A673 (cell line): ENCODE measurements around the gene POLN. TPM values are rescaled to one million over a fixed set of nuclear protein-coding genes. Genes with fewer than 3 reads are reported as not detected.
"Not testable (repeated sequence)": the region's sequence is repeated elsewhere in the genome, so short reads cannot be mapped to it uniquely, and the experiment has no call there.

ENCODE experiments used
- BruUV-seq: library from RNA; stranded (reverse); fragments of 400-500 nt; replicated peaks from 2 replicates; lab custom pipeline; 2021; lab: Mats Ljungman, UMichigan
- CTCF ChIA-PET: fragments of 300-600 bp; sonication (Branson Sonifier 250); formaldehyde crosslinking; loops from one replicate; lab custom pipeline; 2022; ENCODE audit warnings: antibody characterized with exemption; lab: Charles Lee
- POLR2A ChIA-PET: fragments of 300-600 bp; sonication (Branson Sonifier 250); formaldehyde crosslinking; loops from one replicate; lab custom pipeline; 2022; ENCODE audit warnings: antibody characterized with exemption; ENCODE audit not compliant: low non-redundant PET; lab: Charles Lee
- DNase-seq: peaks from one replicate; pipeline ENCODE4 v3.0.0-alpha.2; 2015; ENCODE audit warnings: low spot score
- H3K27ac ChIP-seq: fragments of 200-600 bp; sonication (generic); 2 replicates; pipeline ENCODE4 v1.5.1; 2016; ENCODE audit warnings: mixed run types, low read depth, mild to moderate bottlenecking, mixed read lengths, antibody characterized with exemption, low read length; ENCODE audit not compliant: poor library complexity, severe bottlenecking
- H3K27me3 ChIP-seq: fragments of 200-600 bp; sonication (generic); replicated peaks from 2 replicates; pipeline ENCODE4 v1.6.1; 2017; ENCODE audit warnings: mixed run types, low read depth, mild to moderate bottlenecking, mixed read lengths, antibody characterized with exemption, low read length; ENCODE audit not compliant: insufficient read depth, poor library complexity
- H3K36me3 ChIP-seq: fragments of 200-600 bp; sonication (generic); 2 replicates; pipeline ENCODE4 v1.6.1; 2016; ENCODE audit warnings: mixed run types, mild to moderate bottlenecking, mixed read lengths, antibody characterized with exemption, low read length; ENCODE audit not compliant: insufficient read depth, poor library complexity, severe bottlenecking
- H3K4me1 ChIP-seq: fragments of 200-600 bp; sonication (generic); 2 replicates; pipeline ENCODE4 v1.6.1; 2017; ENCODE audit warnings: mixed run types, mild to moderate bottlenecking, mixed read lengths, antibody characterized with exemption, low read length; ENCODE audit not compliant: insufficient read depth, poor library complexity, severe bottlenecking
- H3K4me3 ChIP-seq: fragments of 200-600 bp; sonication (generic); 2 replicates; pipeline ENCODE4 v1.5.1; 2016; ENCODE audit warnings: low read depth, mixed run types, mild to moderate bottlenecking, mixed read lengths, low read length; ENCODE audit not compliant: poor library complexity, severe bottlenecking
- H3K9me3 ChIP-seq: fragments of 200-600 bp; sonication (generic); 2 replicates; pipeline ENCODE4 v1.6.1; 2016; ENCODE audit warnings: mixed run types, low read depth, mild to moderate bottlenecking, mixed read lengths, antibody characterized with exemption, low read length; ENCODE audit not compliant: poor library complexity, severe bottlenecking
- EZH2 ChIP-seq: fragments of 200-600 bp; sonication (generic); IDR thresholded peaks from 2 replicates; pipeline ENCODE4 v1.6.1; 2017; ENCODE audit warnings: borderline replicate concordance, low read depth, mild to moderate bottlenecking, mixed read lengths, antibody characterized with exemption, low read length; ENCODE audit not compliant: poor library complexity, severe bottlenecking
- intact Hi-C: fragments of 100-400 bp; cut with micrococcal nuclease; formaldehyde crosslinking; loops from one replicate; pipeline ENCODE4 v1.10.0; 2022; ENCODE audit not compliant: unreplicated experiment
- total RNA-seq: library from RNA; stranded (reverse); gene quantifications from 2 replicates; pipeline ENCODE4 v1.2.3, GENCODE V29; 2021
- TF ChIP-seq, protein P1 (sequence below): fragments of 300-800, 200-600 bp; sonication (generic); conservative IDR thresholded peaks from 2 replicates; pipeline ENCODE4 v1.5.1; 2017; ENCODE audit warnings: low read depth, mild to moderate bottlenecking, antibody characterized with exemption, low read length, moderate library complexity, mixed read lengths

POLN gene
- total RNA-seq, 1 experiment from 2014 or later: 4.0 TPM

GRCh38 chr4:2217726-2218125, 24.2 kb downstream of the POLN start:
- intact Hi-C loops: loop anchor here (10.0 kb wide), 1 partner anchor 137 kb away; no protein-coding TSS in a partner anchor
- no peak overlapping the region for H3K4me3 ChIP-seq
- no peaks in the 10 kb centered on the region for H3K4me1 ChIP-seq
- H3K27me3 ChIP-seq: no peaks in the 10 kb centered on the region
- TF ChIP-seq, protein P1, sequence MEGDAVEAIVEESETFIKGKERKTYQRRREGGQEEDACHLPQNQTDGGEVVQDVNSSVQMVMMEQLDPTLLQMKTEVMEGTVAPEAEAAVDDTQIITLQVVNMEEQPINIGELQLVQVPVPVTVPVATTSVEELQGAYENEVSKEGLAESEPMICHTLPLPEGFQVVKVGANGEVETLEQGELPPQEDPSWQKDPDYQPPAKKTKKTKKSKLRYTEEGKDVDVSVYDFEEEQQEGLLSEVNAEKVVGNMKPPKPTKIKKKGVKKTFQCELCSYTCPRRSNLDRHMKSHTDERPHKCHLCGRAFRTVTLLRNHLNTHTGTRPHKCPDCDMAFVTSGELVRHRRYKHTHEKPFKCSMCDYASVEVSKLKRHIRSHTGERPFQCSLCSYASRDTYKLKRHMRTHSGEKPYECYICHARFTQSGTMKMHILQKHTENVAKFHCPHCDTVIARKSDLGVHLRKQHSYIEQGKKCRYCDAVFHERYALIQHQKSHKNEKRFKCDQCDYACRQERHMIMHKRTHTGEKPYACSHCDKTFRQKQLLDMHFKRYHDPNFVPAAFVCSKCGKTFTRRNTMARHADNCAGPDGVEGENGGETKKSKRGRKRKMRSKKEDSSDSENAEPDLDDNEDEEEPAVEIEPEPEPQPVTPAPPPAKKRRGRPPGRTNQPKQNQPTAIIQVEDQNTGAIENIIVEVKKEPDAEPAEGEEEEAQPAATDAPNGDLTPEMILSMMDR: no peak
- no peak for TF ChIP-seq EZH2
- no peak overlapping the region for H3K27ac ChIP-seq
- H3K36me3 ChIP-seq: no peaks in the 10 kb centered on the region
- no peaks in the 10 kb centered on the region for H3K9me3 ChIP-seq
- no TSS peak for BruUV-seq
- POLR2A ChIA-PET: no interaction called here
- CTCF ChIA-PET: interaction anchor here (0.6 to 1.0 kb wide), 3 partner anchors 9 to 1304 kb away, joined by 3 read pairs; no protein-coding TSS in a partner anchor
- no peak for DNase-seq

- ChIA-PET POLR2A (interaction anchor here (0.5 kb wide), 1 partner anchor 157 kb away, joined by 6 read pairs; no protein-coding TSS in a partner anchor), CTCF (no interaction called here)
- Histone ChIP-seq H3K36me3 (no peaks in the 10 kb centered on the region), H3K27me3 (no peaks in the 10 kb centered on the region), H3K27ac (no peak overlapping the region), H3K9me3 (no peaks in the 10 kb centered on the region), H3K4me3 (no peak overlapping the region), H3K4me1 (no peaks in the 10 kb centered on the region)
- DNase-seq: no peak
- no peak for TF ChIP-seq EZH2
- TF ChIP-seq, protein P1: no peak
- intact Hi-C loops: loop anchor here (10.0 kb wide), 1 partner anchor 142 kb away; no protein-coding TSS in a partner anchor
- no TSS peak for BruUV-seq
Observed at GRCh38 chr4:2212831-2213230, 29.1 kb downstream of the POLN start.

GRCh38 chr4:2202789-2203188, 39.1 kb downstream of the POLN start:
- H3K36me3 ChIP-seq, H3K4me3 ChIP-seq, POLR2A ChIA-PET, intact Hi-C loops, CTCF ChIA-PET, DNase-seq, BruUV-seq, H3K4me1 ChIP-seq, H3K27me3 ChIP-seq, H3K27ac ChIP-seq, H3K9me3 ChIP-seq: not testable (repeated sequence)

DNA sequence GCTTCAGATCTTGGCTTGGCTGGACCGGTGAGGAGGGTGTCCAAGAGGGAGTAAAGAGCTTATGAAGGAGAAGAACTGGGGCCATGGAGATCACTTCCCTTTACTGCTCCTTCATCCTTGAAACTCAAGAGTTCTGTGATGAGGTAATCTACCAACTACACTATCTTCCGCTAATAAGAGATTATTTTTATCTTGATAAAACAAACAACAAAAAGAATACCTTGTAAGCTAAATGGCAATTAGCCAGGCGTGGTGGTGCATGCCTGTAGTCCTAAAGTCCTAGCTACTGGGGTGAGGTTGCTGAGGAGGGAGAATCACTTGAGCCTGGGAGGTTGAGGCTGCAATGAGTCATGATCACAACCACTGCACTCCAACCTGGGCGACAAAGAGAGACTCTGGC, 47.4 kb downstream of the POLN start:
- DNase-seq: no peak
- H3K36me3 ChIP-seq: no peaks in the 10 kb centered on the region
- H3K9me3 ChIP-seq: no peaks in the 10 kb centered on the region
- no peak overlapping the region for H3K27ac ChIP-seq
- no peaks in the 10 kb centered on the region for H3K4me1 ChIP-seq
- BruUV-seq: no TSS peak
- intact Hi-C loops: no loop called here
- H3K27me3 ChIP-seq: no peaks in the 10 kb centered on the region
- TF ChIP-seq, protein P1: no peak
- TF ChIP-seq EZH2: no peak
- H3K4me3 ChIP-seq: no peak overlapping the region
- ChIA-PET CTCF (no interaction called here), POLR2A (no interaction called here)
